Esophagus muscularis mucosa (tissue), 4 donors: ENCODE measurements around the gene PRR23E.

ENCODE experiments used
- EP300 ChIP-seq: sonication (generic); formaldehyde crosslinking; IDR thresholded peaks from one replicate; pipeline ENCODE4 v1.6.1; 2017; ENCODE audit warnings: antibody characterized with exemption
- POLR2A ChIP-seq: fragments of 450-650 bp; IDR thresholded peaks from one replicate; pipeline ENCODE4 v1.6.1; 2017; ENCODE audit warnings: antibody characterized with exemption, moderate library complexity, mild to moderate bottlenecking, low read depth
- POLR2AphosphoS5 ChIP-seq, 2 donors: sonication (generic); formaldehyde crosslinking; IDR thresholded peaks; one replicate each; pipeline ENCODE4 v1.6.1; 2017; ENCODE audit warnings: antibody characterized with exemption in 2 of 2
- TF ChIP-seq, protein P1 (sequence below), 3 experiments: fragments of 200-600 bp in 2 of 3; fragments of 450-650 bp in 1 of 3; sonication (generic) in 2 of 3; IDR thresholded peaks; one replicate each; pipeline ENCODE4 v1.5.1; 2017 to 2019; ENCODE audit warnings: antibody characterized with exemption in 3 of 3, mild to moderate bottlenecking in 2 of 3, moderate library complexity in 1 of 3

- TF ChIP-seq, protein P1, sequence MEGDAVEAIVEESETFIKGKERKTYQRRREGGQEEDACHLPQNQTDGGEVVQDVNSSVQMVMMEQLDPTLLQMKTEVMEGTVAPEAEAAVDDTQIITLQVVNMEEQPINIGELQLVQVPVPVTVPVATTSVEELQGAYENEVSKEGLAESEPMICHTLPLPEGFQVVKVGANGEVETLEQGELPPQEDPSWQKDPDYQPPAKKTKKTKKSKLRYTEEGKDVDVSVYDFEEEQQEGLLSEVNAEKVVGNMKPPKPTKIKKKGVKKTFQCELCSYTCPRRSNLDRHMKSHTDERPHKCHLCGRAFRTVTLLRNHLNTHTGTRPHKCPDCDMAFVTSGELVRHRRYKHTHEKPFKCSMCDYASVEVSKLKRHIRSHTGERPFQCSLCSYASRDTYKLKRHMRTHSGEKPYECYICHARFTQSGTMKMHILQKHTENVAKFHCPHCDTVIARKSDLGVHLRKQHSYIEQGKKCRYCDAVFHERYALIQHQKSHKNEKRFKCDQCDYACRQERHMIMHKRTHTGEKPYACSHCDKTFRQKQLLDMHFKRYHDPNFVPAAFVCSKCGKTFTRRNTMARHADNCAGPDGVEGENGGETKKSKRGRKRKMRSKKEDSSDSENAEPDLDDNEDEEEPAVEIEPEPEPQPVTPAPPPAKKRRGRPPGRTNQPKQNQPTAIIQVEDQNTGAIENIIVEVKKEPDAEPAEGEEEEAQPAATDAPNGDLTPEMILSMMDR (IDR thresholded peaks at IDR 0.05) = no peak
- no peak for TF ChIP-seq POLR2A
- no peak for TF ChIP-seq POLR2AphosphoS5 (IDR thresholded peaks at IDR 0.05)
- no peak for TF ChIP-seq EP300
Measured at GRCh38 chr3:127174284-127174683, 18.6 kb upstream of the PRR23E start.
